ENCODE results near the gene ASB5.

GRCh38 chr4:176300565-176300964 lies 31.5 kb upstream of the ASB5 start:
- TF ChIP-seq CTCF (conservative IDR thresholded peaks at IDR 0.05) (no peak), ZFX (IDR thresholded peaks at IDR 0.05) (no peak)

All from C4-2B (cell line).